Measurements from ENCODE around the gene ELOA2.
"Not testable (repeated sequence)": the region's sequence is repeated elsewhere in the genome, so short reads cannot be mapped to it uniquely, and the experiment has no call there.

ELOA2 gene, protein sequence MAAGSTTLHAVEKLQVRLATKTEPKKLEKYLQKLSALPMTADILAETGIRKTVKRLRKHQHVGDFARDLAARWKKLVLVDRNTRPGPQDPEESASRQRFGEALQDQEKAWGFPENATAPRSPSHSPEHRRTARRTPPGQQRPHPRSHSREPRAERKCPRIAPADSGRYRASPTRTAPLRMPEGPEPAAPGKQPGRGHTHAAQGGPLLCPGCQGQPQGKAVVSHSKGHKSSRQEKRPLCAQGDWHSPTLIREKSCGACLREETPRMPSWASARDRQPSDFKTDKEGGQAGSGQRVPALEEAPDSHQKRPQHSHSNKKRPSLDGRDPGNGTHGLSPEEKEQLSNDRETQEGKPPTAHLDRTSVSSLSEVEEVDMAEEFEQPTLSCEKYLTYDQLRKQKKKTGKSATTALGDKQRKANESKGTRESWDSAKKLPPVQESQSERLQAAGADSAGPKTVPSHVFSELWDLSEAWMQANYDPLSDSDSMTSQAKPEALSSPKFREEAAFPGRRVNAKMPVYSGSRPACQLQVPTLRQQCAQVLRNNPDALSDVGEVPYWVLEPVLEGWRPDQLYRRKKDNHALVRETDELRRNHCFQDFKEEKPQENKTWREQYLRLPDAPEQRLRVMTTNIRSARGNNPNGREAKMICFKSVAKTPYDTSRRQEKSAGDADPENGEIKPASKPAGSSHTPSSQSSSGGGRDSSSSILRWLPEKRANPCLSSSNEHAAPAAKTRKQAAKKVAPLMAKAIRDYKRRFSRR

GRCh38 chr18:47035156-47035671 is at the start of gene ELOA2:
Gene ELOA2, minus strand, starts transcription at chr18:47035621. Its CDS starts 357 bp downstream, at chr18:47035264.
- no peak for DNase-seq (ENCODE audit: low spot score)

- DNase-seq (ENCODE audit: low spot score) = no peak
Measured at GRCh38 chr18:47081578-47081977, 46.2 kb upstream of the ELOA2 start.

GRCh38 chr18:47080872-47081271 is 45.5 kb upstream of the ELOA2 start:
- DNase-seq (ENCODE audit: low spot score) = no peak

GRCh38 chr18:47077111-47077510 is 41.7 kb upstream of the ELOA2 start:
- no peak for DNase-seq (ENCODE audit: low spot score)

DNA sequence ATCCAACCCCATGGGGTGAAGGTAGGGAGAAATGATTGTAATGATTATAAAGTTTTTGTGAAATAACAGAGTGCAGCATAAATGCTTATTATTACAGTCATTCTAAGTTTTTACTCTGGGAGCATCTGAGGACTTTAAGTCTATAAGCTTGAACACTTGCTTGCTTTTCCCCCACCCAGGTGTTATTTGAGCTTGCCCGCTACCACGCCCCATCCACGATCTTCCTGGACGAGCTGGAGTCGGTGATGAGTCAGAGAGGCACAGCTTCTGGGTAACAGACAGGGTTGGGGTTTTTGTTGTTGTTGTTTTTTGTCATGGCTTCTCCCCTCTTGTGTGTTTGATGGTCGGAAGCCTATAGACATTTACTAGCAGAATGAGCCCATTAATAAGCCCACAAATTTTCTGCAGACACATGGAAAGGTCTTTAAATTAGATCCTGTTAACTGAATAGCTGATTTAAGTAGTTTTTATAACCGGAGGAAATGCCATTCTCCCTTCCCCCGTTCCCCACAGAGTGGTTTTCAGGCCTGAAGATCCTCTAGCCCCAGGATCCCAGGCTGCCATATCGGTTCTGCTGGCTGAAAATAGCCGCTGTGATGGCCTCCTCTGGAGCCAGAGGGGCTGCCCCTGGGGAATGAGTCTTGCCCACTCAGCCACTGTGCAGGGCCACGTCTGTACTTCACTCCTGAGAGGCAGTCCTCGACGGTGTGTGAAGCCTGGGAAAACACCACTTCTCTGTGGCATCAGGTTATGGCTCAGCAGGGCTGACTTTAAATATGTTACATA is 39.9 kb upstream of the ELOA2 start:
- DNase-seq (ENCODE audit: low spot score) = no peak

- no peak for DNase-seq (ENCODE audit: low spot score)
Measured at GRCh38 chr18:47067648-47068047, 32.2 kb upstream of the ELOA2 start.

GRCh38 chr18:47063096-47063495 is 27.7 kb upstream of the ELOA2 start:
- DNase-seq (ENCODE audit: low spot score) = no peak

- no peak for DNase-seq (ENCODE audit: low spot score)
Measured at GRCh38 chr18:47062471-47062870, 27.1 kb upstream of the ELOA2 start.

DNA sequence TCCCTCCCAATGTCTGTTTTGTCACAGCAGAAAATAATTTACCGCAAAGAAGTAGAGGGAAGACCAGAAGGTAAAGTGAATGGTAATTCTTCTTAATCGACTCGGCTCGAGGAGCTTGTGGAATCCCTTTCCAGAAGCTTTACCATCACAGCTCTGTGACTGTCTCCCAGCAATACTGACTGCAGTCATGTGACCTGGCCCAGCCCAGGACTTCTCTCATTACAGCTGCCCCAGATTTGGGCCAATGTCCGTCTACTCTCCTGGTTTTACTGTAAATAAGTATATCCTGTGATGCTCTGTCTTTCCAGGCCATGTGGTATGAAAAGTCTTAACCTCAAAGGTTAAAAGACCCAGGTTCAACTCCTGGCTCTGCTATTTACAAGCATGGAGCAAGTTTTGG is 18.9 kb upstream of the ELOA2 start:
- DNase-seq (ENCODE audit: low spot score) = no peak

DNA sequence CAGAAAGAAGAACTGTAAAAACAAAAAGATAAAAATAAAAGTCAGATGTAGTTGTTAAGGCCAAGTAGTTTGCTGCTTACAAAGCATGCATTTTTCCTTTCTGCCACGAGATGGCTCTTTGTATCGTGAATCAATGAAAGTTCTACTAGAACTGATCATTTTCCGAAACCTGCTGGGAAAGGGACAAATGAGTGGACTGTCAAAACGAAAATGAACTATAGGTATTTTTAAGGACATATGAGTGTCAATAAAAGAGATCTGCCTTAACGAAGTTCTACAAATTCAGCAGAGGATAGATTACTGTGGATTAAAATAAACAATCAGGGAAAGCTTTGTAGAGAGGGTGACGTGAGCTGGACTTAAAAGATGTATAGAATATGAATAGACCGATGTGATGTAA is 15.0 kb upstream of the ELOA2 start:
- DNase-seq (ENCODE audit: low spot score) = no peak

DNA sequence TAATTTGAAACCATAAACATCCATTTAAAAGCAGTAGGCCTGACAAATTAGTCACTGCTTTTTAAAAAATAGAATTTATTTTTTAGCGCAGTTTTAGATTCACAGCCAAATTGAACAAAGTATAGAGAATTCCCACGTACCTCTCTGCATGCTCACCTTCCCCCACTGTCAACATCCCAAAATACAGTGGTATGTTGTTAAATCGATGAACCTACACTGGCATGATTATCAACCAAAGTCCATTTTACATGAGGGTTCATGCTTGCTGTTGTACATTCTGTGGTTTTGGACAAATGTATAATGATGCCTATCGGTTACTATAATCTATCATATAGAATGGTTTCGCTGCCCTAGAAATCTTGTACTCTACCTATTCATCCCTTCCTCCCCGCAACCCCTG is 5.6 kb upstream of the ELOA2 start:
- no peak for DNase-seq (ENCODE audit: low spot score)

DNA sequence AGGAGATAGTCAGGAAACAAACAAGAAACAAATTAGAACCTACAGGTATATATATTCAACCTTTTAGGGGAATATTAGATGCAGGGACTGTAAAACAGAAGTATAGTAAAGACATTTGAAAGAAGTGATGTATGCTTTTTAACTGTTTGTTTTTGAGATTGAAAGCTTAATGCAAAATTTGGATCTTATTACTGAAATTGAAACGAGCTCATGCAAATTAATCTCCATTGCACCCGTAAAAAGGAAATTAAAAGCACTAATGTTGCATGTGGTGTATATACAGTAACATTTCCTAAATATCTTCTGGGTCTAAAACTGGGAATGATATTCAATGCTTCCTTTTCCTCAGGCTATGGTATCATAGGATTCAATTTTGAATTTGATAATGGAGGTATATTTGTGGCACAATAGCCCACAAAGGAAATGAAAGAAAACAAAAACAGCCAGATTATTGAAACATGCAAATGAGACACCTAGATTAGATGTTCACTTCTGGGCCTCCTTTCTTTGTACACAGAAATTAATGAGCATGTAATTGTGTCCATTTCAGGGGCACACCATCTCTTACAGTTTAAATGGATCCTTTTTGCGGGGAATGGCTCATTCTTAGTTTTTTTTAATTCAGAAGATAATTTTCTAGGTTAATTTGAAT is 1.6 kb upstream of the ELOA2 start:
- no peak for DNase-seq (ENCODE audit: low spot score)

DNA sequence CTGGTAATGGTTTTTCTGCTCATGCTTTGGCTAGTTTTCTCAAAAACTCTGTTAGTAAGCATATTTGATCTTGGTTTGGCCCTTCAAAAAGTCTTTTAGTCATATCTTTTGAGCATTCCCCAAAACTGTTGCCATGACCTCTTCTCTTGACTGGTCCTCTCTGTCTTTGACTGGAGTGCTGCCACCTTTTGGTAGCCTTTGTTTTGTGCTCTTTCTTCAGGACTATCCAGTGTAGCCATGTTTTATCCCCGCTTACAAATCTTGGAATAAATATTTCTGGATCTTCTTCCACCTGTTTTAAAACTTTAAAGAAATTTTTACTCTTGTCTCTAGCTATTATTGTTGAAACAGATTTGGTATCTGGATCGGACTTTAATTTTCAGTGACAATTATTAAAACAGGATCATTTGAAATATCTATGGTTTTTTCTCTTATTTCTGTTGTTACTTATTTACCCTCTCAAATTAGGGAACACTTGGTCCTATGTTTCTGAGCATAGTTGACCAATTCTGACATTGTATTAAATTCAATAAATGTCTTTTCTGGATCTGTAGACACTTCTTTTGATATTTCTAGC is 965 bp upstream of the ELOA2 start:
- peak; percentile 64 for DNase-seq (ENCODE audit: low spot score)

GRCh38 chr18:47034591-47034990 is 830 bp downstream of the ELOA2 start:
- DNase-seq (ENCODE audit: low spot score) = not testable (repeated sequence)

DNA sequence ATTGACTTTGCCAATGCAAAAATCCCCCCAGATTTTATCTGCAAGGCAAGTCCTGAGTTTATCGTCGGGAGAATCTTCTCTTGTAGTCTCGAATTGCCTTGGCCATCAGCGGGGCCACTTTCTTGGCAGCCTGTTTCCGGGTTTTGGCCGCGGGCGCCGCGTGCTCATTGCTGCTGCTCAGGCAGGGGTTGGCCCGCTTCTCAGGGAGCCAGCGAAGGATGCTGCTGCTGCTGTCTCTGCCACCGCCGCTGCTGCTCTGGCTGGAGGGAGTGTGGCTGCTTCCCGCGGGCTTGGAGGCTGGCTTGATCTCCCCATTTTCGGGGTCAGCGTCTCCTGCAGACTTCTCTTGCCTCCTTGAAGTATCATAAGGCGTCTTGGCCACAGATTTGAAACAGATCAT is 2.5 kb downstream of the ELOA2 start:
- no peak for DNase-seq (ENCODE audit: low spot score)

DNA sequence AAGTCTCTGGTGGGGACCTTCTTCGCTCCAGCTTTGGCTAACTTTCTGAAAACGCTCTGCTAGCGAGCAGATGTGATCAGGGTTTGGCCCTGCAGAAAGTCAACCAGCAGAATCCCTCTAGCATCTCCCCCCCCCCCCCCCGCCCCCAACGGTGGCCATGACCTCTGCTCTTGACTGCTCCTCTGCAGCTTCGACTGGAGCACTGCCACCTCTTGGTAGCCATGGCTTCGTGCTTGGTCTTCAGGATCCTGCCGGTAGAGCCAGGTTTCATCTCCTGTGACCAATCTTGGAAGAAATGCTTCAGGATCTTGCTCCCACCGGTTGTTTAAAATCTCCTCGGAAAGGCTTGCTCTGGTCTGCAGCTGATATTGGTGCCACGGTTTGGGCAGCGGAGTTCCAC is 4.5 kb downstream of the ELOA2 start:
- DNase-seq (ENCODE audit: low spot score) = not testable (repeated sequence)

DNA sequence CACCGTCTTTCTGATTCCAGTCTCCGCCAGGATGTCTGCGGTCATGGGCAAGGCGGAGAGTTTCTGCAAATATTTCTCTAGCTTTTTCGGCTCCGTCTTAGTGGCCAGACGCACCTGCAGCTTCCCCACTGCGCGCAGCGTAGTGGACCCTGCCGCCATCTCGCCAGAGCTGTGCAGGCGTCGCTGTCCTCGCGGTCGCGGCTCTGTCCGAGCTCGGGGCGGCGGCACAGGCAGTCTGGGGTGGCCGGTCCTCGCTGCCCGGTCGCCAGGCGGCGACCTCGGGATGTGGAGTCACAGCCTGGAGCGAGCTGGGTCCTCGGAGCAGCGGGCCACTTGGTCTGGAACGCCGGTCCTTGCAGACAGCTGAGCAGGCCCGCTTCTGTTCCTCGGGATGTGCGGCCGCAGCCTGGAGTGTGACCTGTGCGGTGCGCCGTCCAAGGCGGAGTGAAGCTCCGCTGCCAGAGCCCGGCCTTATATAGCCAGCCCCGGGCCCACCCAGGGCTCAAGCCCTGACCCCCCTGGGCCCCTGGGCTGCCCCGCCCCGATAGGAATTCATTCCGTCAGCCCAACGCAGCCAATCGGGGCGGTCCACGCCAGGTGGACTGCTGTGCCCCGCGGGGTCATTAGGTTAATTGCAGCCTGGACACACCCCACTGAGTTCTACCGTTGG is 5.6 kb downstream of the ELOA2 start:
- DNase-seq (ENCODE audit: low spot score) = not testable (repeated sequence)

- not testable (repeated sequence) for DNase-seq (ENCODE audit: low spot score)
Measured at GRCh38 chr18:47028738-47029137, 6.7 kb downstream of the ELOA2 start.

- not testable (repeated sequence) for DNase-seq (ENCODE audit: low spot score)
Measured at GRCh38 chr18:47025557-47026174, 9.8 kb downstream of the ELOA2 start.

DNA sequence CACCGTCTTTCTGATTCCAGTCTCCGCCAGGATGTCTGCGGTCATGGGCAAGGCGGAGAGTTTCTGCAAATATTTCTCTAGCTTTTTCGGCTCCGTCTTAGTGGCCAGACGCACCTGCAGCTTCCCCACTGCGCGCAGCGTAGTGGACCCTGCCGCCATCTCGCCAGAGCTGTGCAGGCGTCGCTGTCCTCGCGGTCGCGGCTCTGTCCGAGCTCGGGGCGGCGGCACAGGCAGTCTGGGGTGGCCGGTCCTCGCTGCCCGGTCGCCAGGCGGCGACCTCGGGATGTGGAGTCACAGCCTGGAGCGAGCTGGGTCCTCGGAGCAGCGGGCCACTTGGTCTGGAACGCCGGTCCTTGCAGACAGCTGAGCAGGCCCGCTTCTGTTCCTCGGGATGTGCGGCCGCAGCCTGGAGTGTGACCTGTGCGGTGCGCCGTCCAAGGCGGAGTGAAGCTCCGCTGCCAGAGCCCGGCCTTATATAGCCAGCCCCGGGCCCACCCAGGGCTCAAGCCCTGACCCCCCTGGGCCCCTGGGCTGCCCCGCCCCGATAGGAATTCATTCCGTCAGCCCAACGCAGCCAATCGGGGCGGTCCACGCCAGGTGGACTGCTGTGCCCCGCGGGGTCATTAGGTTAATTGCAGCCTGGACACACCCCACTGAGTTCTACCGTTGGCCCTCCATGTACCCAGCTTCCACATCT is 11.5 kb downstream of the ELOA2 start:
- not testable (repeated sequence) for DNase-seq (ENCODE audit: low spot score)
